Measurements from ENCODE around the gene TULP4.

Gene TULP4

DNA sequence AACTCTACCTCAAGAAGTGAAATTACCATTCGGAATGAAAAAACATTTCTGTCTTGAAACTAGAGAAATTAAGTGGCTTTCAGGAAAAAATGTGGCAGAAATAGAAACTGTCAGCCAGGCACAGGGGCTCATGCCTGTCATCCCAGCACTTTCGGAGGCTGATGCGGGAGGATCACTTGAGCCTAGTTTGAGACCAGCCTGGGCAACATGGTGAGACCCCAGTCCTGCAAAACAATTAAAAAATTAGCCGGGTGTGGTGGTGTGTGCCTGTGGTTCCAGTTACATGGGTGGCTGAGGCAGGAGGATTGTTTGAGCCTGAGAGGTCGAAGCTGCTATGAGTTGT lies 240.5 kb downstream of the TULP4 start:
- TF ChIP-seq TEAD4 (IDR thresholded peaks at IDR 0.05), result no peak
- TF ChIP-seq CREB1 (IDR thresholded peaks at IDR 0.05; ENCODE audit: low read depth), result no peak
- TF ChIP-seq YY1 (IDR thresholded peaks at IDR 0.05; ENCODE audit: low read depth), result no peak
- TF ChIP-seq, protein P1, sequence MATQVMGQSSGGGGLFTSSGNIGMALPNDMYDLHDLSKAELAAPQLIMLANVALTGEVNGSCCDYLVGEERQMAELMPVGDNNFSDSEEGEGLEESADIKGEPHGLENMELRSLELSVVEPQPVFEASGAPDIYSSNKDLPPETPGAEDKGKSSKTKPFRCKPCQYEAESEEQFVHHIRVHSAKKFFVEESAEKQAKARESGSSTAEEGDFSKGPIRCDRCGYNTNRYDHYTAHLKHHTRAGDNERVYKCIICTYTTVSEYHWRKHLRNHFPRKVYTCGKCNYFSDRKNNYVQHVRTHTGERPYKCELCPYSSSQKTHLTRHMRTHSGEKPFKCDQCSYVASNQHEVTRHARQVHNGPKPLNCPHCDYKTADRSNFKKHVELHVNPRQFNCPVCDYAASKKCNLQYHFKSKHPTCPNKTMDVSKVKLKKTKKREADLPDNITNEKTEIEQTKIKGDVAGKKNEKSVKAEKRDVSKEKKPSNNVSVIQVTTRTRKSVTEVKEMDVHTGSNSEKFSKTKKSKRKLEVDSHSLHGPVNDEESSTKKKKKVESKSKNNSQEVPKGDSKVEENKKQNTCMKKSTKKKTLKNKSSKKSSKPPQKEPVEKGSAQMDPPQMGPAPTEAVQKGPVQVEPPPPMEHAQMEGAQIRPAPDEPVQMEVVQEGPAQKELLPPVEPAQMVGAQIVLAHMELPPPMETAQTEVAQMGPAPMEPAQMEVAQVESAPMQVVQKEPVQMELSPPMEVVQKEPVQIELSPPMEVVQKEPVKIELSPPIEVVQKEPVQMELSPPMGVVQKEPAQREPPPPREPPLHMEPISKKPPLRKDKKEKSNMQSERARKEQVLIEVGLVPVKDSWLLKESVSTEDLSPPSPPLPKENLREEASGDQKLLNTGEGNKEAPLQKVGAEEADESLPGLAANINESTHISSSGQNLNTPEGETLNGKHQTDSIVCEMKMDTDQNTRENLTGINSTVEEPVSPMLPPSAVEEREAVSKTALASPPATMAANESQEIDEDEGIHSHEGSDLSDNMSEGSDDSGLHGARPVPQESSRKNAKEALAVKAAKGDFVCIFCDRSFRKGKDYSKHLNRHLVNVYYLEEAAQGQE (IDR thresholded peaks at IDR 0.05; ENCODE audit: low read depth), result no peak
- TF ChIP-seq CEBPB (IDR thresholded peaks at IDR 0.05), result no peak
- TF ChIP-seq EGR1 (IDR thresholded peaks at IDR 0.05), result no peak
- no peak for TF ChIP-seq ZBTB7A (IDR thresholded peaks at IDR 0.05; ENCODE audit: low read depth)
- TF ChIP-seq TCF12 (IDR thresholded peaks at IDR 0.05; ENCODE audit: low read depth), result no peak
- TF ChIP-seq, protein P2, sequence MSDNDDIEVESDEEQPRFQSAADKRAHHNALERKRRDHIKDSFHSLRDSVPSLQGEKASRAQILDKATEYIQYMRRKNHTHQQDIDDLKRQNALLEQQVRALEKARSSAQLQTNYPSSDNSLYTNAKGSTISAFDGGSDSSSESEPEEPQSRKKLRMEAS (IDR thresholded peaks at IDR 0.05), result no peak
- TF ChIP-seq, protein P3, sequence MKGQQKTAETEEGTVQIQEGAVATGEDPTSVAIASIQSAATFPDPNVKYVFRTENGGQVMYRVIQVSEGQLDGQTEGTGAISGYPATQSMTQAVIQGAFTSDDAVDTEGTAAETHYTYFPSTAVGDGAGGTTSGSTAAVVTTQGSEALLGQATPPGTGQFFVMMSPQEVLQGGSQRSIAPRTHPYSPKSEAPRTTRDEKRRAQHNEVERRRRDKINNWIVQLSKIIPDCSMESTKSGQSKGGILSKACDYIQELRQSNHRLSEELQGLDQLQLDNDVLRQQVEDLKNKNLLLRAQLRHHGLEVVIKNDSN (IDR thresholded peaks at IDR 0.05), result no peak
- TF ChIP-seq TAF1 (IDR thresholded peaks at IDR 0.05; ENCODE audit: low read depth), result no peak

DNA sequence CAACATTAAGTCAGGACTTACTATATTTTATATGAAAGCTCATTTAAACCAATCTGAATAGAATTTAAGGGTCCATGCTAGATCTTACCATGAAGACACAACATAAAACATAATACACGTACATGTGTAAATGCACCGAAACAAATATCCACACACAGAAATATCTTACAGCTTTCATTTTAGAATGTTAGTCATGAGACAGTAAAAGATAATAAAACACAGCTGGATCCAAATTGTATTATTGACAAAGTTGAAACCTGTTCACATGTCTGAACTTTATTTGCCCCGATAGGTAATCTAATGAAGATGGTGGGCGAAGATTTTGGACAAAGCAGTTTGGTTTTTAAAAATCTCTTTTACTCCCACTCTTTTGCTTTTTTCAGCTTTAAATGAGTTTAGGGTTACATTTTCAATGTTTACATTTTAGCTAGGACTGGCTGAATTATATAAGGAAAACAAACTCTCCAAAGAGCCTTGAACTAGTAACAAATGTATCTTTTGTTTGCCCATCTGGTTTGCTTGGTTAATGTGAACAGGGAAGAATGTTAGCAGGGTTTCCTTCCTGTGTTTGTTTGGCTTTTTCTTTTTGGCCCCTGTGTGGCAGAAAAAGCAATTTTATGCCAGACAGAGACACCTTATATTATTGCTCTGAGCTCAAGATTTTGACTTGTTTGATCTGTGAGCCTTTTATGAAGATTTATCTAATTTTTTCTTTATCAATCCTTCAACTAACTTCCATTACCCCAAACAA lies 242.5 kb downstream of the TULP4 start:
- no peak for TF ChIP-seq TAF1 (IDR thresholded peaks at IDR 0.05; ENCODE audit: low read depth)
- no peak for TF ChIP-seq CEBPB (IDR thresholded peaks at IDR 0.05)
- TF ChIP-seq, protein P3 (IDR thresholded peaks at IDR 0.05), result no peak
- no peak for TF ChIP-seq ZBTB7A (IDR thresholded peaks at IDR 0.05; ENCODE audit: low read depth)
- TF ChIP-seq TEAD4 (IDR thresholded peaks at IDR 0.05), result no peak

DNA sequence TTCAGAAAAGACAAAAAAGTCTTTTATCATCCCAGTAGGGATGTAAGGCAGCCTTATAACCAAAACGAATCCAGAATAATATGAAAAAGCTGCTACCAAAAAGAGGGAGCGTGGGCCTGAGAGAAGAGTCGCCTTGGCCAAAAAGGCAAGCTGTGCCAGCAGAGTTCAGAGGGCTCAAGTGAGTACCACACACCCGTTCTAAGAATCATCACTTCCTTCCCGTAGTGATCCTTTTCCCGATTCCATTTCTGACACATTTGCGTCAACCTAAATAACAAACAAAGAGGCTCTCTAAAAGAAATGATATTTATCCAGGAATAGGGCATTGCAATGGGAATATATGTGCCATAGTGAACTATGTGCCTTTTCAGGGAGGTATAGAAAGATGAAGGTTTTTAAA lies 243.8 kb downstream of the TULP4 start:
- TF ChIP-seq CEBPB (IDR thresholded peaks at IDR 0.05) (no peak), TAF1 (IDR thresholded peaks at IDR 0.05; ENCODE audit: low read depth) (no peak), TEAD4 (IDR thresholded peaks at IDR 0.05) (no peak), EGR1 (IDR thresholded peaks at IDR 0.05) (no peak), YY1 (IDR thresholded peaks at IDR 0.05; ENCODE audit: low read depth) (no peak), EP300 (IDR thresholded peaks at IDR 0.05; ENCODE audit: borderline replicate concordance) (no peak), ZBTB7A (IDR thresholded peaks at IDR 0.05; ENCODE audit: low read depth) (no peak), TCF12 (IDR thresholded peaks at IDR 0.05; ENCODE audit: low read depth) (no peak), CREB1 (IDR thresholded peaks at IDR 0.05; ENCODE audit: low read depth) (no peak), NFIC (IDR thresholded peaks at IDR 0.05) (no peak), FOXM1 (IDR thresholded peaks at IDR 0.05; ENCODE audit: borderline replicate concordance, low read depth) (no peak), RAD21 (IDR thresholded peaks at IDR 0.05; ENCODE audit: low read depth) (no peak)
- TF ChIP-seq, protein P3 (IDR thresholded peaks at IDR 0.05), result no peak
- TF ChIP-seq, protein P1 (IDR thresholded peaks at IDR 0.05; ENCODE audit: low read depth), result no peak
- TF ChIP-seq, protein P2 (IDR thresholded peaks at IDR 0.05), result no peak

DNA sequence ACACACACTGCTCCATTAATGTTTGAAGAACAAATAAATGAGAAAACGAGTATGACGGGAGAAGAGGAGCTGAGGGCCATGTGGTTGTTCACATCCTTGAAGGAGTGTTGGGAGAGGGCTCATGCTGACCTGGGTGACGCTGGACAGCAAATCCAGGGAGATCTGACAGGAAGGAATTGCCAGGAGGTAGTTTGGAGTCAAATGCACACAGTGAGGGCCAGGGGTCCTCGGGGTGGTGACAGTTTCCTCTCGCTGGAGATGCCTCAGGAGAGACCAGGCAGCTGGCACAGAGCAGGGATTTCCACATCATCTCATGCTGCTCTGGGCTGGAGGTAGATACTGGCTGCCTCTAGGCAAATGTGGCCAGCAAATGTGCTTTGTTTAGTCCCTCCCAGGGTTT lies 245.7 kb downstream of the TULP4 start:
- TF ChIP-seq RAD21 (IDR thresholded peaks at IDR 0.05; ENCODE audit: low read depth) (no peak), ZBTB7A (IDR thresholded peaks at IDR 0.05; ENCODE audit: low read depth) (no peak), TAF1 (IDR thresholded peaks at IDR 0.05; ENCODE audit: low read depth) (no peak), CREB1 (IDR thresholded peaks at IDR 0.05; ENCODE audit: low read depth) (no peak), EP300 (IDR thresholded peaks at IDR 0.05; ENCODE audit: borderline replicate concordance) (no peak), TCF12 (IDR thresholded peaks at IDR 0.05; ENCODE audit: low read depth) (no peak)
- TF ChIP-seq, protein P2 (IDR thresholded peaks at IDR 0.05), result no peak
- TF ChIP-seq, protein P3 (IDR thresholded peaks at IDR 0.05), result no peak
